B cell (primary cell): ENCODE data around the gene CUTA.

Experiments
- EZH2 ChIP-seq: IDR thresholded peaks from 2 replicates; pipeline ENCODE4 v1.6.1; 2012; ENCODE audit warnings: borderline replicate concordance, low read depth, mild to moderate bottlenecking, moderate library complexity, low read length; ENCODE audit not compliant: insufficient read depth, poor library complexity, severe bottlenecking
- TF ChIP-seq, protein P1 (sequence below): fragments of 200-600 bp; IDR thresholded peaks from one replicate; pipeline ENCODE4 v1.8.0; 2022; ENCODE audit warnings: antibody characterized with exemption, mild to moderate bottlenecking

DNA sequence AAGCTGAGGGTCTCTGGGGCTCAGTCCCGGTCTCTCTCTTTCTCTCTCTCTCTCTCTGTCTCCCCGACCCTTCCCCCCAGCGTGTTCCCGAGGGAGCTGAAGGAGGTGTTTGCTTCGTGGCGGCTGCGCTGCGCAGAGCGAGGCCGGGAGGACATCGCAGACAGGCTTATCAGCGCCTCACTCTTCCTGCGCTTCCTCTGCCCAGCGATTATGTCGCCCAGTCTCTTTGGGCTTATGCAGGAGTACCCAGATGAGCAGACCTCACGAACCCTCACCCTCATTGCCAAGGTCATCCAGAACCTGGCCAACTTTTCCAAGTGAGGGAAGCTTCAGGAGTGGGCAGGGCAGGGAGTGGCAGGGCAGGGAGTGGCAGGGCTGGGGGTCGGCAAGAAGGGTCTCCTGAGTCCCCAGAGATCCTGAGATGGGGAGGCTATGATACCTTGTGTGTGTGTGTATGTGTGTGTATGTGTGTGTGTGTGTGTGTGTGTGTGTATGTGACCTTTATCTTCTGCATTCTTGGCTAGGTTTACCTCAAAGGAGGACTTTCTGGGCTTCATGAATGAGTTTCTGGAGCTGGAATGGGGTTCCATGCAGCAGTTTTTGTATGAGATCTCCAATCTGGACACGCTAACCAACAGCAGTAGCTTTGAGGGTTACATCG lies 22.9 kb upstream of the CUTA start:
- TF ChIP-seq, protein P1, sequence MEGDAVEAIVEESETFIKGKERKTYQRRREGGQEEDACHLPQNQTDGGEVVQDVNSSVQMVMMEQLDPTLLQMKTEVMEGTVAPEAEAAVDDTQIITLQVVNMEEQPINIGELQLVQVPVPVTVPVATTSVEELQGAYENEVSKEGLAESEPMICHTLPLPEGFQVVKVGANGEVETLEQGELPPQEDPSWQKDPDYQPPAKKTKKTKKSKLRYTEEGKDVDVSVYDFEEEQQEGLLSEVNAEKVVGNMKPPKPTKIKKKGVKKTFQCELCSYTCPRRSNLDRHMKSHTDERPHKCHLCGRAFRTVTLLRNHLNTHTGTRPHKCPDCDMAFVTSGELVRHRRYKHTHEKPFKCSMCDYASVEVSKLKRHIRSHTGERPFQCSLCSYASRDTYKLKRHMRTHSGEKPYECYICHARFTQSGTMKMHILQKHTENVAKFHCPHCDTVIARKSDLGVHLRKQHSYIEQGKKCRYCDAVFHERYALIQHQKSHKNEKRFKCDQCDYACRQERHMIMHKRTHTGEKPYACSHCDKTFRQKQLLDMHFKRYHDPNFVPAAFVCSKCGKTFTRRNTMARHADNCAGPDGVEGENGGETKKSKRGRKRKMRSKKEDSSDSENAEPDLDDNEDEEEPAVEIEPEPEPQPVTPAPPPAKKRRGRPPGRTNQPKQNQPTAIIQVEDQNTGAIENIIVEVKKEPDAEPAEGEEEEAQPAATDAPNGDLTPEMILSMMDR: no peak
- TF ChIP-seq EZH2: no peak
